Uterus (tissue), 4 donors: ENCODE results near the gene LHFPL4. TPM values are rescaled to one million over a fixed set of nuclear protein-coding genes. Genes with fewer than 3 reads are reported as not detected.
"Not testable (repeated sequence)": the region's sequence is repeated elsewhere in the genome, so short reads cannot be mapped to it uniquely, and the experiment has no call there.

Experiments
- DNase-seq, 2 donors: peaks; one replicate each; pipeline ENCODE4 v3.0.0-alpha.2; 2019 to 2020
- H3K27ac ChIP-seq, 2 donors: fragments of 200-600 bp; sonication (generic); 1 replicate in 1 of 2; 2 replicates in 1 of 2; pipeline ENCODE4 v1.5.1; 2016 to 2018
- H3K27me3 ChIP-seq, 2 donors: fragments of 200-600 bp; sonication (generic); one replicate each; pipeline ENCODE4 v1.5.1; 2018 to 2019; ENCODE audit warnings: control low read depth in 1 of 2
- H3K36me3 ChIP-seq, 2 donors: fragments of 200-600 bp; sonication (generic); one replicate each; pipeline ENCODE4 v1.5.1; 2019; ENCODE audit warnings: control low read depth in 1 of 2
- H3K4me1 ChIP-seq, 2 donors: fragments of 200-600 bp; sonication (generic); one replicate each; pipeline ENCODE4 v1.5.1; 2018 to 2019; ENCODE audit warnings: control low read depth in 1 of 2
- H3K4me3 ChIP-seq, 2 donors: fragments of 200-600 bp; sonication (generic); 1 replicate in 1 of 2; 2 replicates in 1 of 2; pipeline ENCODE4 v1.5.1; 2018 to 2019; ENCODE audit warnings: mild to moderate bottlenecking in 1 of 2
- H3K9me3 ChIP-seq, 2 donors: fragments of 200-600 bp; sonication (generic); one replicate each; pipeline ENCODE4 v1.5.1; 2019; ENCODE audit warnings: control low read depth in 1 of 2
- CTCF ChIP-seq, 4 experiments: fragments of 200-600 bp in 2 of 4; fragments of 450-650 bp in 2 of 4; sonication (generic) in 2 of 4; IDR thresholded peaks; one replicate each; pipeline ENCODE4 v1.5.1; 2016 to 2019; ENCODE audit warnings: antibody characterized with exemption in 4 of 4, mild to moderate bottlenecking in 2 of 4, moderate library complexity in 1 of 4
- POLR2A ChIP-seq, 2 donors: fragments of 450-650 bp; IDR thresholded peaks; one replicate each; pipeline ENCODE4 v1.6.1; 2016; ENCODE audit warnings: antibody characterized with exemption in 2 of 2, mild to moderate bottlenecking in 1 of 2, moderate library complexity in 1 of 2
- intact Hi-C: fragments of 100-400 bp; cut with DNase I; formaldehyde crosslinking; loops from one replicate; pipeline ENCODE4 v1.15.1; 2023; ENCODE audit warnings: low total_unique reads
- total RNA-seq, 4 donors: library from RNA; depleted of rRNA in 3 of 4; stranded (reverse); fragments of >200 nt in 3 of 4; gene quantifications; one replicate each; pipeline versions ENCODE4 v1.1.0 to v1.2.4, GENCODE V29; 2014 to 2023
- donor health status: DM: yes; HTN: yes; CAD: no.

The LHFPL4 gene
- total RNA-seq, 4 donors from 2014 or later: 0.14 TPM; not detected in 3

- intact Hi-C loops: no loop called here
- no peaks in the 10 kb centered on the region for H3K9me3 ChIP-seq
- H3K27ac ChIP-seq: no peak overlapping the region
- H3K4me3 ChIP-seq: no peak overlapping the region
- no peaks in the 10 kb centered on the region for H3K4me1 ChIP-seq
- no peaks in the 10 kb centered on the region for H3K27me3 ChIP-seq
- no peaks in the 10 kb centered on the region for H3K36me3 ChIP-seq
- DNase-seq: no peak
- TF ChIP-seq CTCF (IDR thresholded peaks at IDR 0.05) (no peak), POLR2A (IDR thresholded peaks at IDR 0.05) (no peak)
Observed at GRCh38 chr3:9581742-9582141, 28.1 kb upstream of the LHFPL4 start.

GRCh38 chr3:9569054-9569453 is 15.4 kb upstream of the LHFPL4 start:
- H3K27ac ChIP-seq: no peak overlapping the region
- TF ChIP-seq POLR2A (IDR thresholded peaks at IDR 0.05): no peak
- no peaks in the 10 kb centered on the region for H3K27me3 ChIP-seq
- H3K9me3 ChIP-seq: peaks cover 0 to 4% of the 10 kb centered on the region in 2 donors
- H3K4me1 ChIP-seq: no peaks in the 10 kb centered on the region
- no peak overlapping the region for H3K4me3 ChIP-seq
- intact Hi-C loops: no loop called here
- H3K36me3 ChIP-seq: no peaks in the 10 kb centered on the region
- DNase-seq: no peak

GRCh38 chr3:9565316-9565715 is 11.7 kb upstream of the LHFPL4 start:
- peaks cover 0 to 4% of the 10 kb centered on the region in 2 donors for H3K9me3 ChIP-seq
- H3K4me1 ChIP-seq: no peaks in the 10 kb centered on the region
- intact Hi-C loops: no loop called here
- DNase-seq: no peak
- no peaks in the 10 kb centered on the region for H3K36me3 ChIP-seq
- H3K27me3 ChIP-seq: no peaks in the 10 kb centered on the region
- no peak overlapping the region for H3K4me3 ChIP-seq
- H3K27ac ChIP-seq: no peak overlapping the region
- TF ChIP-seq POLR2A (IDR thresholded peaks at IDR 0.05): no peak
- no peak for TF ChIP-seq CTCF (IDR thresholded peaks at IDR 0.05)

- Histone ChIP-seq H3K27ac (no peak overlapping the region), H3K36me3 (no peaks in the 10 kb centered on the region), H3K9me3 (peaks cover 0 to 4% of the 10 kb centered on the region in 2 donors), H3K27me3 (no peaks in the 10 kb centered on the region), H3K4me3 (no peak overlapping the region), H3K4me1 (no peaks in the 10 kb centered on the region)
- intact Hi-C loops: no loop called here
- TF ChIP-seq CTCF (IDR thresholded peaks at IDR 0.05) (no peak), POLR2A (IDR thresholded peaks at IDR 0.05) (no peak)
- no peak for DNase-seq
Observed at GRCh38 chr3:9563851-9564250, 10.2 kb upstream of the LHFPL4 start.

GRCh38 chr3:9560056-9560455 is 6.4 kb upstream of the LHFPL4 start:
- H3K27ac ChIP-seq, H3K4me3 ChIP-seq, H3K4me1 ChIP-seq, H3K36me3 ChIP-seq, intact Hi-C loops, H3K27me3 ChIP-seq, H3K9me3 ChIP-seq, DNase-seq: not testable (repeated sequence)

- peaks cover 0 to 4% of the 10 kb centered on the region in 2 donors for H3K4me1 ChIP-seq
- H3K9me3 ChIP-seq: no peaks in the 10 kb centered on the region
- TF ChIP-seq POLR2A (IDR thresholded peaks at IDR 0.05) (no peak), CTCF (IDR thresholded peaks at IDR 0.05) (no peak)
- no peak overlapping the region for H3K4me3 ChIP-seq
- H3K36me3 ChIP-seq: no peaks in the 10 kb centered on the region
- H3K27me3 ChIP-seq: peaks cover 5% of the 10 kb centered on the region in 2 donors
- no peak for DNase-seq
- intact Hi-C loops: no loop called here
- no peak overlapping the region for H3K27ac ChIP-seq
Observed at GRCh38 chr3:9553948-9554513, 409 bp upstream of the LHFPL4 start.
